Activated CD4-positive, alpha-beta T cell treated with anti-CD3 and anti-CD28 coated beads, Interleukin-2, amount 50 U/mL, for 16 hours (primary cell): Measurements from ENCODE around the gene ZEB2.

ENCODE experiments used
- DNase-seq: peaks from one replicate; pipeline ENCODE4 v3.0.0-alpha.2; 2020

The ZEB2 gene

DNA sequence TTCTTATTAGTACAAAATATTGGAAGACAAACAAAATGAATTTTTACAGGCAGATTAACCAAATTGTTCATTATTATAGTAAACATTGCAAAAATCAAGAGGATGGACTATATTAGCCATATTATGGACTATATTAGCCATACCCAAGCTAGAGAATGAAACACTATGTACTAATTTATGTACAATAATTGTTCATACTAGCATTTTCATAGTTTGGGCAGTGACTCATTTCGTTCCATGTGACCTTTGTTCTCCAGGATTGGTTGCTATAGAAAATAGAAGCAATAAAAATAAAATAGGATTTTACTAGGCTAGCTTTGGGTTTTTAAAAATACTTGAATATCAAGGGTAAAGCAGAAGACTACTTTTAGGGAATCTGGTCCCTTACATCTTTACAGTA lies 176.8 kb downstream of the ZEB2 start:
- DNase-seq, result peak; percentile 53

DNA sequence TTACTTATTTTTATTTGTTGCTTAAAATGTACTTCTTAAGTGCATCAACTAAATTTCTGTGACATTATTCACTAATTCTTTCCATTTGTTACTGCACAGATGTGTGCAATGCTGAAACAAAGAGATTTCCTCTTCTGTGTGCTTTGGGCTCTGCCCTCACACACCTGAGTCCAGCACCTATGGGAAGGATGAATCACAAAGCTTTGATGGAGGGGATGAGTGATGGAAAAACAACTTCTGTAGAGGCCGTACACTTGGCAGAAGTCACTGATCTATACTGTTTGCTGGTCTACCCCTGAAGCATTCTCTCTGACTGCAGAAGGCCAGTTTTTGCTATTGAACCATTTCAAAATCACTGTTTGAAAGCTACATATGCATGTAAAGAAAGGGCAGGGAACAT lies 178.4 kb downstream of the ZEB2 start:
- no peak for DNase-seq

- no peak for DNase-seq
These were observed 180.9 kb downstream of the ZEB2 start for GRCh38 chr2:144339048-144339447.

- DNase-seq, result no peak
These were observed 185.4 kb downstream of the ZEB2 start for GRCh38 chr2:144334551-144334950.
